Parathyroid adenoma (tissue), 2 donors: ENCODE measurements around the gene FN3K.

ENCODE experiments used
- H2AFZ ChIP-seq: fragments of 300-600 bp; sonication (generic); one replicate; pipeline ENCODE4 v1.7.0; 2017; ENCODE audit warnings: antibody characterized with exemption, mild to moderate bottlenecking
- H3K27ac ChIP-seq: fragments of 300-600 bp; sonication (generic); one replicate; pipeline ENCODE4 v1.7.0; 2017
- H3K27me3 ChIP-seq: fragments of 300-600 bp; sonication (generic); one replicate; pipeline ENCODE4 v1.7.0; 2017; ENCODE audit warnings: low read length; ENCODE audit not compliant: control insufficient read depth, insufficient read depth
- H3K36me3 ChIP-seq: fragments of 300-600 bp; sonication (generic); one replicate; pipeline ENCODE4 v1.7.0; 2017; ENCODE audit warnings: low read length; ENCODE audit not compliant: control insufficient read depth, insufficient read depth
- H3K4me1 ChIP-seq: fragments of 300-600 bp; sonication (generic); one replicate; pipeline ENCODE4 v1.7.0; 2017; ENCODE audit warnings: control low read depth
- H3K4me2 ChIP-seq: fragments of 300-600 bp; sonication (generic); one replicate; pipeline ENCODE4 v1.7.0; 2017; ENCODE audit warnings: low read length
- H3K4me3 ChIP-seq: fragments of 300-600 bp; sonication (generic); one replicate; pipeline ENCODE4 v1.7.0; 2017; ENCODE audit warnings: low read depth, low read length
- H3K79me2 ChIP-seq: fragments of 300-600 bp; sonication (generic); one replicate; pipeline ENCODE4 v1.7.0; 2017; ENCODE audit warnings: control low read depth
- H3K9ac ChIP-seq: fragments of 300-600 bp; sonication (generic); one replicate; pipeline ENCODE4 v1.7.0; 2017; ENCODE audit warnings: mild to moderate bottlenecking
- H3K9me3 ChIP-seq: fragments of 300-600 bp; sonication (generic); one replicate; pipeline ENCODE4 v1.7.0; 2017; ENCODE audit warnings: low read length; ENCODE audit not compliant: control insufficient read depth
- CTCF ChIP-seq: fragments of 300-600 bp; sonication (generic); IDR thresholded peaks from one replicate; pipeline ENCODE4 v1.7.0; 2017; ENCODE audit warnings: antibody characterized with exemption, mild to moderate bottlenecking
- donor health status: primary hyperparathyroidism.

Gene FN3K

DNA sequence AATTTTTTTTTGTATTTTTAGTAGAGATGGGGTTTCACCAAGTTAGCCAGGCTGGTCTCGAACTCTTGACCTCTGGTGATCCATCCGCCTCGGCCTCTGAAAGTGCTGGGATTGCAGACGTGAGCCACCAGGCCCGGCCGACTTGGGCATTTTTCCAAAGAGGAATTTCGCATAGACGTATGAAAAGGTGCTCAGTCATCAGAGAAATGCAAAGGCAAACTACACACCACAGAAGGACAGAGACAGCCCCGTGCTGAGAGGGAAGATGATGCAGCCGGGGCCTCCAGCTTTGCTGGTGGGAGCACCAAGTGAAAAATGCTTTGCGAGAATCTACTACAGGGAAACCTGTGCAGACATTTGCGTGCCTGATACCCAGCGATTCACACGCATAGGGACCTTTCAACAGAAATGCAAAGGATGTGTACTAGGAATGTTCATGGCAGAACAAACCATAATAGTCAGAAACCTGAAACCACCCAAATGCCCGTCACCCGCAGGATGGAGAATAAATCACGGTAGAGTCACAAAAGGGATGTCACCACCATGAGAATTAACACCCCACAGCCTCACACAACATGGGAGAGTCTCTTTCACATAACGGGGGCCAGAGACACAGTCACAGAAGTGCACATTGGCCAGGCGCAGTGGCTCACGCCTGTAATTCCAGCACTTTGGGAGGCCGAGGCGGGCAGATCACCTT lies 42.1 kb upstream of the FN3K start:
- TF ChIP-seq CTCF: no peak

GRCh38 chr17:82694647-82695046 lies 40.8 kb upstream of the FN3K start:
- H3K27ac ChIP-seq: no peak overlapping the region
- peaks cover 21% of the 10 kb centered on the region for H3K79me2 ChIP-seq
- H3K4me3 ChIP-seq: no peak overlapping the region
- H3K4me1 ChIP-seq: no peaks in the 10 kb centered on the region
- no peak overlapping the region for H3K4me2 ChIP-seq
- TF ChIP-seq CTCF: no peak
- H3K9ac ChIP-seq: no peak overlapping the region
- H3K36me3 ChIP-seq: no peaks in the 10 kb centered on the region
- H2AFZ ChIP-seq: no peak overlapping the region
- no peaks in the 10 kb centered on the region for H3K27me3 ChIP-seq
- no peaks in the 10 kb centered on the region for H3K9me3 ChIP-seq

More for the DNA sequence above, 42.1 kb upstream of the FN3K start:
- no peaks in the 10 kb centered on the region for H3K36me3 ChIP-seq
- no peak overlapping the region for H3K27ac ChIP-seq
- H3K79me2 ChIP-seq: peaks cover 23% of the 10 kb centered on the region
- H3K4me1 ChIP-seq: no peaks in the 10 kb centered on the region
- H3K4me2 ChIP-seq: no peak overlapping the region
- H3K9ac ChIP-seq: no peak overlapping the region
- H3K4me3 ChIP-seq: no peak overlapping the region
- no peaks in the 10 kb centered on the region for H3K9me3 ChIP-seq
- no peaks in the 10 kb centered on the region for H3K27me3 ChIP-seq
- H2AFZ ChIP-seq: no peak overlapping the region

- Histone ChIP-seq H3K4me3 (no peak overlapping the region), H3K36me3 (no peaks in the 10 kb centered on the region), H3K27ac (no peak overlapping the region), H3K79me2 (peaks cover 18% of the 10 kb centered on the region), H3K27me3 (no peaks in the 10 kb centered on the region), H3K4me1 (no peaks in the 10 kb centered on the region), H3K9me3 (no peaks in the 10 kb centered on the region), H3K9ac (no peak overlapping the region), H3K4me2 (no peak overlapping the region), H2AFZ (no peak overlapping the region)
- TF ChIP-seq CTCF: no peak
These were observed 39.2 kb upstream of the FN3K start for GRCh38 chr17:82696259-82696658.

- Histone ChIP-seq H3K79me2 (peaks cover 18% of the 10 kb centered on the region), H3K27ac (no peak overlapping the region), H3K9ac (no peak overlapping the region), H3K36me3 (no peaks in the 10 kb centered on the region), H2AFZ (no peak overlapping the region), H3K4me1 (no peaks in the 10 kb centered on the region), H3K9me3 (no peaks in the 10 kb centered on the region), H3K4me2 (peak overlapping the region; percentile 83), H3K4me3 (peak overlapping the region; percentile 47), H3K27me3 (no peaks in the 10 kb centered on the region)
- TF ChIP-seq CTCF: no peak
These were observed 38.3 kb upstream of the FN3K start for GRCh38 chr17:82696916-82697807.
